Caco-2 (cell line): ENCODE results near the gene SEC14L1. TPM values are rescaled to one million over a fixed set of nuclear protein-coding genes. Genes with fewer than 3 reads are reported as not detected.

Experiments used
- BruUV-seq: library from RNA; stranded (reverse); fragments of 400-500 nt; replicated peaks from 2 replicates; lab custom pipeline; 2021; lab: Mats Ljungman, UMichigan
- CTCF ChIA-PET: fragments of 300-600 bp; sonication (Branson Sonifier 250); formaldehyde crosslinking; loops from one replicate; lab custom pipeline; 2022; ENCODE audit warnings: antibody characterized with exemption; lab: Charles Lee
- POLR2A ChIA-PET: fragments of 300-600 bp; sonication (Branson Sonifier 250); formaldehyde crosslinking; loops from one replicate; lab custom pipeline; 2022; ENCODE audit warnings: antibody characterized with exemption; lab: Charles Lee
- DNase-seq, 2 experiments: peaks; one replicate each; pipeline versions ENCODE4 v3.0.0 to v3.0.0-alpha.2; 2020 to 2022
- H3K27me3 ChIP-seq: replicated peaks from 2 replicates; pipeline ENCODE4 v1.6.0; 2011; ENCODE audit warnings: low read length; ENCODE audit not compliant: control insufficient read depth, insufficient read depth
- H3K36me3 ChIP-seq: 2 replicates; pipeline ENCODE4 v1.5.1; 2011; ENCODE audit warnings: low read length; ENCODE audit not compliant: control insufficient read depth, insufficient read depth
- H3K4me1 ChIP-seq: fragments of 250-450 bp; sonication (Bioruptor Pico); 2 replicates; pipeline ENCODE4 v1.5.1; 2020; ENCODE audit warnings: mild to moderate bottlenecking
- H3K4me3 ChIP-seq: 2 replicates; pipeline ENCODE4 v1.5.1; 2011; ENCODE audit warnings: low read depth, mild to moderate bottlenecking, control low read depth, low read length
- H3K9me3 ChIP-seq: fragments of 250-450 bp; sonication (Bioruptor Pico); 2 replicates; pipeline ENCODE4 v1.5.1; 2020; ENCODE audit warnings: mild to moderate bottlenecking, moderate library complexity
- H3K27ac Mint-ChIP-seq: one replicate; pipeline ENCODE4 v1.8.0; 2022; ENCODE audit warnings: mixed read lengths; ENCODE audit not compliant: unreplicated experiment
- H3K27me3 Mint-ChIP-seq: one replicate; pipeline ENCODE4 v1.8.0; 2022; ENCODE audit warnings: mixed read lengths; ENCODE audit not compliant: insufficient read depth, unreplicated experiment
- H3K36me3 Mint-ChIP-seq: one replicate; pipeline ENCODE4 v1.8.0; 2022; ENCODE audit warnings: mild to moderate bottlenecking, mixed read lengths; ENCODE audit not compliant: insufficient read depth, unreplicated experiment
- H3K4me1 Mint-ChIP-seq: one replicate; pipeline ENCODE4 v1.8.0; 2022; ENCODE audit warnings: low read depth, mixed read lengths; ENCODE audit not compliant: unreplicated experiment
- H3K4me3 Mint-ChIP-seq: one replicate; pipeline ENCODE4 v1.8.0; 2022; ENCODE audit warnings: mild to moderate bottlenecking, moderate library complexity, mixed read lengths; ENCODE audit not compliant: unreplicated experiment
- H3K9me3 Mint-ChIP-seq: one replicate; pipeline ENCODE4 v1.8.0; 2022; ENCODE audit warnings: mixed read lengths; ENCODE audit not compliant: unreplicated experiment
- CTCF ChIP-seq, 2 experiments: fragments of 200-600 bp in 1 of 2; IDR thresholded peaks; 1 replicate in 1 of 2; 2 replicates in 1 of 2; pipeline versions ENCODE4 v1.5.1 to v1.8.0; 2011 to 2022; ENCODE audit warnings: antibody characterized with exemption in 1 of 2, control low read depth in 1 of 2, inconsistent platforms in 1 of 2, low read depth in 1 of 2, low read length in 1 of 2, mild to moderate bottlenecking in 1 of 2, moderate library complexity in 1 of 2; ENCODE audit not compliant: insufficient read depth in 1 of 2, severe bottlenecking in 1 of 2, unreplicated experiment in 1 of 2
- intact Hi-C: fragments of 100-400 bp; cut with micrococcal nuclease; formaldehyde crosslinking; loops from one replicate; pipeline ENCODE4 v1.10.0; 2022; ENCODE audit not compliant: unreplicated experiment
- total RNA-seq: library from RNA; stranded (reverse); gene quantifications from 2 replicates; pipeline ENCODE4 v1.2.3, GENCODE V29; 2022

The SEC14L1 gene
- total RNA-seq, 1 experiment from 2014 or later = 92.0 TPM

- H3K4me3 ChIP-seq = no peak overlapping the region
- intact Hi-C loops = no loop called here
- no TSS peak for BruUV-seq
- H3K4me3 Mint-ChIP-seq = no peak overlapping the region
- peaks cover 29% of the 10 kb centered on the region for H3K9me3 ChIP-seq
- no peak overlapping the region for H3K27ac Mint-ChIP-seq
- no peak for DNase-seq
- peaks cover 28% of the 10 kb centered on the region for H3K9me3 Mint-ChIP-seq
- TF ChIP-seq CTCF (IDR thresholded peaks at IDR 0.05; ENCODE audit: insufficient read depth in 1 of 2, low read depth in 1 of 2, low read length in 1 of 2, severe bottlenecking in 1 of 2, unreplicated experiment in 1 of 2) = no peak
- H3K36me3 Mint-ChIP-seq = peaks cover 58% of the 10 kb centered on the region
- no peaks in the 10 kb centered on the region; the same call in 1 of the 2 replicates for H3K36me3 ChIP-seq
- peaks cover 14% of the 10 kb centered on the region for H3K4me1 ChIP-seq
- no peaks in the 10 kb centered on the region for H3K27me3 Mint-ChIP-seq
- H3K4me1 Mint-ChIP-seq = peaks cover 30% of the 10 kb centered on the region
- H3K27me3 ChIP-seq = no peaks in the 10 kb centered on the region
- ChIA-PET CTCF (no interaction called here), POLR2A (no interaction called here)
These were observed 24.8 kb downstream of the SEC14L1 start for GRCh38 chr17:77165577-77165976.

- Histone ChIP-seq H3K36me3 (no peaks in the 10 kb centered on the region; the same call in 1 of the 2 replicates), H3K4me1 (0 out of 2 replicates have a peak, but pooled peaks cover 4% of the 10 kb centered on the region), H3K27me3 (no peaks in the 10 kb centered on the region), H3K4me3 (no peak overlapping the region), H3K9me3 (peaks cover 29% of the 10 kb centered on the region)
- BruUV-seq = no TSS peak
- CTCF ChIA-PET = no interaction called here
- H3K36me3 Mint-ChIP-seq = peaks cover 49% of the 10 kb centered on the region
- H3K27me3 Mint-ChIP-seq = no peaks in the 10 kb centered on the region
- TF ChIP-seq CTCF (IDR thresholded peaks at IDR 0.05; ENCODE audit: insufficient read depth in 1 of 2, low read depth in 1 of 2, low read length in 1 of 2, severe bottlenecking in 1 of 2, unreplicated experiment in 1 of 2) = no peak
- intact Hi-C loops = no loop called here
- H3K4me1 Mint-ChIP-seq = peaks cover 13% of the 10 kb centered on the region
- no peak for DNase-seq
- H3K27ac Mint-ChIP-seq = peak overlapping the region; percentile 63
- POLR2A ChIA-PET = no interaction called here
- H3K9me3 Mint-ChIP-seq = peaks cover 37% of the 10 kb centered on the region
- H3K4me3 Mint-ChIP-seq = no peak overlapping the region
These were observed 26.9 kb downstream of the SEC14L1 start for GRCh38 chr17:77167472-77168306.

GRCh38 chr17:77173104-77173503 is 32.3 kb downstream of the SEC14L1 start:
- no peak overlapping the region for H3K4me3 Mint-ChIP-seq

More at GRCh38 chr17:77173104-77173503, 32.3 kb downstream of the SEC14L1 start:
- H3K36me3 Mint-ChIP-seq = peaks cover 34% of the 10 kb centered on the region
- no peaks in the 10 kb centered on the region for H3K27me3 Mint-ChIP-seq
- Histone ChIP-seq H3K36me3 (peaks cover 2% of the 10 kb centered on the region; the same call in 1 of the 2 replicates), H3K27me3 (no peaks in the 10 kb centered on the region), H3K4me3 (no peak overlapping the region), H3K4me1 (no peaks in the 10 kb centered on the region), H3K9me3 (peaks cover 29% of the 10 kb centered on the region)
- BruUV-seq = no TSS peak
- POLR2A ChIA-PET = no interaction called here
- no peak for TF ChIP-seq CTCF (IDR thresholded peaks at IDR 0.05; ENCODE audit: insufficient read depth in 1 of 2, low read depth in 1 of 2, low read length in 1 of 2, severe bottlenecking in 1 of 2, unreplicated experiment in 1 of 2)
- H3K9me3 Mint-ChIP-seq = peaks cover 52% of the 10 kb centered on the region
- CTCF ChIA-PET = no interaction called here
- H3K27ac Mint-ChIP-seq = no peak overlapping the region
- H3K4me1 Mint-ChIP-seq = peaks cover 7% of the 10 kb centered on the region
- no peak for DNase-seq
- intact Hi-C loops = no loop called here
